Activated CD4-positive, alpha-beta T cell treated with anti-CD3 and anti-CD28 coated beads, Interleukin-2, Interleukin-4, amounts not matched to agents 100 ng/mL and 50 ng/mL, durations not matched to agents 16 hours and 8 hours (primary cell): ENCODE results near the gene ZNF609.
"Not testable (repeated sequence)": the region's sequence is repeated elsewhere in the genome, so short reads cannot be mapped to it uniquely, and the experiment has no call there.

Source experiments
- DNase-seq: peaks from one replicate; pipeline ENCODE4 v3.0.0-alpha.2; 2020; ENCODE audit warnings: low spot score

Gene ZNF609

DNA sequence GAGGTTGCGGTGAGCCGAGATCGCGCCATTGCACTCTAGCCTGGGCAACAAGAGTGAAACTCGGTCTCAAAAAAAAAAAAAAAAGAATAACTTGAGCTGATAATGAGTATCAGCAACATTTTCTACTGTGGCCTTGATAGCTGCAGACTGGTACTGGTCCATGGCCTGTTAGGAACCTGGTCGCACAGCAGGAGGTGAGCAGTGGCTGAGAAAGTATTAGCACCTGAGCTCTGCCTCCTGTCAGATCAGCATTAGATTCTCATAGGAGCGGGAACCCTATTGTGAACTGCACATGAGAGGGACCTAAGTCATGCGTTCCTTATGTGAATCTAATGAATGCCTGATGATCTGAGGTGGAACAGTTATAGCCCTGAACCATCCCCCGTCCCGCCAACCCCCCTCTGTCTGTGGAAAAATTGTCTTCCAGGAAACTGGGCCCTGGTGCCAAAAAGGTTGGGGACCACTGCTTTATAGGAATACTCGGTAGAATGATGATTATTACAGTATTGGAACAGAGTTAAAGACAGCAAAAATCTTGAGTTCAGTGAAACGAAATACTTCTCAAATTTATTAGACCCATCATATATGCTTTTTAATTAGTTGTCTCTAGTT lies 126.0 kb downstream of the ZNF609 start:
- DNase-seq: no peak

DNA sequence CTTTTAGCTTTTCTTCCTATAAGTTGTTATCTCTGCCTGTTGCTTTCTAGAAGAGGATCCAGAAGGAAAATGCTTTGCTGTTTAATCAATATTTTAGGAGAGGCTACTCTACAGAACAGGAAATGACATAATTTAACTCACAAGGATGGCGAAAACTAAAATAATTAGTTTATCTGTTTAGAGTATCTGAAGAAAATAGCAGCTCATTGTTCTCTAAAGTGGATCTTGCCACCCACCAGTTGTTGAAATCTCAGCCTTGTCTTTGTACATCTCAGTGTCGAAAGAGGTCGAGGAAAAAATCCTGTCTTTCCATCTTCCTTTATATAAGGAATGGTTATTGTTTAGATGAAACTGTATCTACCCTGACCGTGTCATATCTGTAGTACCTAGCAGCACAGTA lies 126.6 kb downstream of the ZNF609 start:
- no peak for DNase-seq

DNA sequence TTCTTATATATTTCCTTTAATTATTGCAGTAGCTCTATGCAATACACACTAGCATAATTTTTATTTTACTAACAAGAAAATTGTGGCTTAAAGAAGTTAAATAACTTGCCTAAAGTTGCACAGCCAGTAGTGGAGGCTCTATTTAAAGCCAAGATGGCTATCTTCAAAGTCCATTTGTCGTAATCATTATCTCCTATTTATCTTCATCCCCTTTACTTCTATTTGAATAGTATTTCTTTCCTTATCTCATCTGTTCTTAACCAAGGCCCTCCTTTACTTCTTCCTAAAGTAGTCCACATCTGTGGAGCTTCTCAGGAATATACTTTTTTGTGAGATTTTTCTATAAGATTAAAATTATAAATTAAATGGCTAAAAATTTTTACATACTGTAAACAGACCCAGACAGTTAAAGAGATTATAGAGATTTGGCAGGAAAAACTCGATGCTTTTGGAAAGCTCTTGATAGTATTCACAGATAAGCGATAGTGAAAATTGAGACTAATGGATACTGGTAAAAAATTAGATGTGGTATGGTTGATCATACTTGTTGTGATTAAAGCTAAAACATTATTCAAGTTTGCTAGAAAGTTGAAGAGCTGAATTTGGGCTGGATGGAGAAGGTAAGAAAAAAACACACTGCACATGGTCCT lies 129.2 kb downstream of the ZNF609 start:
- DNase-seq: no peak

DNA sequence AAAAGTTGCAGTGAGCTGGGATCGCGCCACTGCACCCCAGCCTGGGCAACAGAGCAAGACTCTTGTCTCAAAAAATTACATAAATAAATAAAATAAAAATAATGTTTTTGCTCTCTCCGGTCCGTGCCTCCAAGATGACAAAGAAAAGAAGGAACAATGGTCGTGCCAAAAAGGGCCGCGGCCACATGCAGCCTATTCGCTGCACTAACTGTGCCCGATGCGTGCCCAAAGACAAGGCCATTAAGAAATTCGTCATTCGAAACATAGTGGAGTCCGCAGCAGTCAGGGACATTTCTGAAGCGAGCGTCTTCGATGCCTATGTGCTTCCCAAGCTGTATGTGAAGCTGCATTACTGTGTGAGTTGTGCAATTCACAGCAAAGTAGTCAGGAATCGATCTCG lies 132.5 kb downstream of the ZNF609 start:
- DNase-seq: not testable (repeated sequence)

DNA sequence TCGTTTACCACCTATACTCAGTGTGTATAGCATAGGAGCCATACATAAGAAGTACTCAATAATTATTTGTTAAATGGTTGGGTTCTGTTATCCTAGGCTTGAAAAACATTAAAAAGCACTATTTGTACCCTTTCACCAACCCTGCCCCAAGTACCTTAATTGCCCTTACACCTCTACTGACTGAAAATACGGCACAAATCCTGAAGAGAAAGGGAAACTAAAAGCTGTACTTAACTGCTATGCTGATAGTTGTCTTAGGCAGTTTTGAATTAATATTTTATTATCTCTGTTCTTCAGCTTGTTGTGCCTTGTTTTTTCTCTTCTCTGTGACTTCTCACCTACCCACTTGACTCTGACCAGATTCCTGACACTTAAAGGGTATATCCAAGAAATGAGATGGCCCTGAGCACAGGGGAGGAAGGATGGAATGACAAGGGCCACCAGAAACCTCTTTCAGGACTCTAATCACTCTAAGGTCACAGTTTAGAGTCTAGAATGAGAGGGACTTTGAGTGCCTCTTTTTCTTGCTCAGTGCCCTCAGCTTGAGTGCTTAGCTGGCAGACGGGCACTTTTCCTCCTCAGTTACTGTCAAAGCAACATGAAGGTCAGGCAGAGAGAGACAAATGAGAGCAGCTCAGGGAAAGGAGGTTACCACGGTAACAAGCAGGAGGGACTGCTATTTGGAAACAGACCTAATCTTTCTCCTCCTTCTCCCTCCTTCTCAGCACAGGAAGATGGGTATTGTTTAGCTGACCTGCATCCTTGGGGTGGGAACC lies 136.5 kb downstream of the ZNF609 start:
- peak; percentile 28 for DNase-seq

DNA sequence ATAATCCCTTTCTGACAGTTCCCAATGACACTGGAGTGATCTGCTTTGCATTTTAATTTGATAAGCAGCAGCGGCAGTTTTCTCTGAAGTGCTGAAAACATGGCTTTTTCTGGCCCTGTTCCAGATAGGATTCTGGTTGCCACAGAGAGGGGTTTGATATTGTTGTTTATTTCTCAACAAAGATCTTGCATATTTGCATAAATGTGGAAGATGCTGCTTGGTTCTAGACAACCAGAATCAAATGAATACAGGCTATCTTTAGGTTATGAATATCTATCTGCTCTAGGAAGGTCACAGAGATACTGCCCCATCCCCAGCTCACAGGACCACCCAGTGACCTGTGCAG lies 137.1 kb downstream of the ZNF609 start:
- no peak for DNase-seq

DNA sequence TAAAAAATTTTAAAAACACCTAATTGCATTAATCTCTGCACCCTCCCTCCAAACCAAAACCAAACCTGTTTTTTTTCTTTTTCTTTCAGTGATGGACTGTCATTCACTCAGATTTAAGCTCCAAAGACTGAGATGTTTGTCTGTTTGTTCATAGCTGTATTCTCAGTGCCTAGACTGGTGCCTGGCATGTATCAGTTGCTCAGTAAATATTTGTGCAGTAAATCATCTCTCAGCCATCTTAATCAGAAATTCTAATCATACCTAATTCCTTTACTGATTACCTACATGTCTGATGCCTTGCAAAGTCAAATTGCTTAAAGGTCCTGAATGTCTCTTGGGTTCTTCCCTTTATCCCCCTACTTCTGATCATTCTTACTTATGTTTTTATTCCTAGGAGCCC lies 138.8 kb downstream of the ZNF609 start:
- no peak for DNase-seq

DNA sequence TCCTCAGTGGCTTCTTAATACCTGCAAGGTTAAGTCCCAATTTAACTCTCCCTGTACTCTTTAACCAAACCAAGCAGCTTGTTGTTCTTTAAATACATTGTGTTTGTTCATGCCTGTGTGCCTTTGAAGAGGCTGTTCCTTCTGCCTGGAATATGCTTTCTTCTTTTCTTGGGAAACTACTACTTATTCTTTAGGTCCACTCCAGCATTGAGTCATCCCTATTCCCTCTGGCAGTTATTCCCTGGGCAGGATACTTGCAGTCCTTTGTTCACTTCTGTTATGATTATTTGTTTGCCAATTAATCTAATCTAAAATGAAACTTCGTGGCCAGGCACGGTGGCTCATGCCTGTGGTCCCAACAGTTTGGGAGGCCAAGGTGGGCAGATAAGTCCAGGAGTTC lies 139.3 kb downstream of the ZNF609 start:
- DNase-seq: no peak

DNA sequence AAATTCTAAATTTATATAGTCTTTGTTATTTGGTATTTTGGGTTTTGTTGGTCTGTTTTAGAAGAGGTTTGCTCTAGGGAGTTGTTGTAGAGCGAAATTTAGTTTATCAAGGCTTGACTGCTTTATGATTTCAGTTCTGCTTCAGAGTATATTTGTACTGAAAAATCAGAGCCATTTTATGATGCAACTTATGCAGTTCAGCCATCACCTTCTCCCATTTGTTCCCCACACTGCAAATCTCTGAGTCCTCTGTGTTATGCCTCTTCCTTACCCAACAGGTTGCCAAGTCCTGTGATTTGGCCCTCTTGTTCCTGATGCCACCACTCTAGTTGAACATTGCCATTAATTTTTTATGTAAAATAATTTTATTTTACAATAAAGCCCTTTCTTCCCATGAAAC lies 140.4 kb downstream of the ZNF609 start:
- no peak for DNase-seq

DNA sequence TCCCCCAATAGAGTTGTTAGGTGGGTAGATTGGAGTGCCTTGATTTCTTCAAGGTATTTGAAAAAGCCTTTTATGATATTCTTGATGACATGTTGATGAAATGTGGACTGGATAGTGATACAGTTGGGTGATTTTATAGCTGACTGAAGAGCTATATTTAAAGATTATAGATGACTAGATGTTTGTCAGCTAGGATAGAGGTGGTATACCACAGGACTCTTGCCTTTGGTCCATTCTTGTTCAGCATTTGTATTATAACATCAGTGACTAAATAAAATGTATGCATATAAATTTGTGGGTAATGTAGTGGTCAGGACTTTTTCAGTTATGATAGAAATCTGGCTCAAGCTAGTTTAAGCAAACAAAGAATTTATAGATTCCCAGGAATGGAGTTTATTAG lies 143.9 kb downstream of the ZNF609 start:
- DNase-seq: no peak

DNA sequence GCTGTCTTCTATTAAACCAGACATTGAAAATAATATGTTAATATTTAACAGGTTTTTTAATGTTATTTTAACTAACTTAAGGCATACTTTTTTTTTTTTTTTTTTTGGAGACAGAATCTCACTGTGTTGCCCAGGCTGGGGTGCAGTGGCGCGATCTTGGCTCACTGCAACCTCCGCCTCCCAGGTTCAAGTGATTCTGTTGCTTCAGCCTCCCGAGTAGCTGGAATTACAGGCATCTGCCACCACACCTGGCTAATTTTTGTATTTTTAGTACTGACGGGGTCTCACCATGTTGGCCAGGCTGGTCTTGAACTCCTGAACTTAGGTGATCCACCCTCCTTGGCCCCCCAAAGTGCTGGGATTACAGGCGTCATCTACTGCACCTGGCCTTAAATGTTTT lies 147.0 kb downstream of the ZNF609 start:
- DNase-seq: not testable (repeated sequence)

DNA sequence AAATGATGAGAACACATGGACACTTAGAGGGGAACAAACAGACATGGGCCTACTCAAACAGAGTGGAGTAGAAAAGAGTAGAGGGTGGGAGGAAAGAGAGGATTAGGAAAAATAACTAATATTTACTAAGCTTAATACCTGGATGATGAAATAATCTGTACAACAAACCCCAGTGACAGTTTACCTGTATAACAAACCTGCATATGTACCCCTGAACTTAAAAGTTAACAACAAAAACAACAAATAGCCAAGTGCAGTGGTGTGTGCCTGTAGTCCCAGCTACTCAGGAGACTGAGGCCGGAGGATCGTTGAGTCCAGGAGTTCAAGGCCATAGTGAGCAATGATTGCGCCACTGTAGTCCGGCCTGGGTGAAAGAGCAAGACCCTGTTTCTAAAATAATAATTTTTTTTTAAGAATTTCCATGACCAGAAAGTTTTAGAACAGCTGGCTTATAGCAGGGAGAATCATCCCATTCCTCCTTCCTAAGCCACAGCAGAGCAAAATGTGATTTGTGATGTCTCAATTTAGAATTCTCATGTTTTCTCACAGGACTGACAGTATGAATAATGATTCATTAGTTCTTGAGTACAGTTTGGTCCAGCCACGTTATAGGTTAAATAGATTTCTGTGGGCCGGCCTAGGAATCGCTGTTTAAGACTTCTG lies 150.0 kb downstream of the ZNF609 start:
- DNase-seq: no peak

DNA sequence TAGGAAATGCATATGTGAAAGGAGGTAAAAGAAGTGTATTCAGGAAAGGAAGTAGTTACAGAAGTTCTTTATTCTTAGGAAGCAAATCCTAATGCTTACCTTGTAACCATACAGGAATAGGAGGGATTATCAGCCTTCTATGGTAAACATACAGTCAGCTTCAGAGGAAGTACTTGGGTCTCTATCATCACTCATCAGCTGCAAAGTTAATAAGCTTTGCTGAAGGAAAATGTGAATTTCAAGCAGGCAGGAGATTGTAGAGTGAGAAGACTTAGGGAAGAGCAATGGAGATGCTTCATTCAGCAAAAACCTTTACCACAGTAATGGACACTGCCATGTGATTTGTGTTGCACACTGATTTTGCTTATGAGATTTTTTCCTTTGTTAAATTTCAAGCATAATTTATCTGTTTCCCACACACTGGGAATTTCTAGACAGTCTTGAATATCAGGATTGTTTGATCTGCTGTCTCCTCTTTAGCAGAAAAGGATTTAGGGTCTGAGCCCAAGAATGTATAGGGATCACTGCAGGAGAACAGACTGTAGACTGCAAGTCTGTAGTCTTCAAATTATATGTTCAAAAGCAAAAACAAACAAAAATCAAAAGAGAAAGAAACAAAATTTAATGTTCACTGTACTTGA lies 150.8 kb downstream of the ZNF609 start:
- no peak for DNase-seq

DNA sequence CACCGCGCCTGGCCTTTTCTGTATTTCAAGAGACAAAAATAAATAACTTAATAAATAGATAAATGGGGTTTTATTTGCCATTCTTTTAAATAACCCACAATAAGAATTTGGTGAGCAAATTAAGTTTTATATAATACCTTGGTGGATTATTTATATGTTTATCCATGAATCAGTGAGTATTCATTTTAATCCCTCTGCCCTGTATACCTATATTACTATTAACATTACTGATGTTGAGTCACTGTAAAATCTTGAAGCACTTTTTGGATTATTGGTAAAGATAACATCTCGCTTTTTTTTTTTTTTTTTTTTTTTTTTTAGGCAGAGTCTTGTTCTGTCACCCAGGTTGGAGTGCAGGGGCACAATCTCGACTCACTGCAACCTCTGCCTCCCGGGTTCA lies 154.1 kb downstream of the ZNF609 start:
- no peak for DNase-seq

DNA sequence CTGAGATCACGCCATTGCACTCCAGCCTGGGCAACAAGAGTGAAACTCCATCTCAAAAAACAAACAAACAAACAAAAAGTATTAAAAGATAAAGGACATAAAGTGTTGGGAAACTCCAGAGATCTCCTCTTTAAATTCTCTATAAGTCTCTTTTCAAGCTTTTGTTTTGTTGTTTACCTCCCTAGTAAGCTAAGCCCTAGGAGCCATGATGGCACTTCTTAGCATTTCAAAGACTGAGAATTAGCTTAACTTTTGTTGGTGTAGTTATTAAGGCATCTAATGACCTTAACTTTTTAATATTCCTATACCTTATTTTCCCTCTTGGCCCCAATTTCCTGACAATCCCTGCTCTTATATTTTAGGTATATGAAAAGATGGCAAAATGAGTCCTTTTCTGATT lies 157.3 kb downstream of the ZNF609 start:
- no peak for DNase-seq

DNA sequence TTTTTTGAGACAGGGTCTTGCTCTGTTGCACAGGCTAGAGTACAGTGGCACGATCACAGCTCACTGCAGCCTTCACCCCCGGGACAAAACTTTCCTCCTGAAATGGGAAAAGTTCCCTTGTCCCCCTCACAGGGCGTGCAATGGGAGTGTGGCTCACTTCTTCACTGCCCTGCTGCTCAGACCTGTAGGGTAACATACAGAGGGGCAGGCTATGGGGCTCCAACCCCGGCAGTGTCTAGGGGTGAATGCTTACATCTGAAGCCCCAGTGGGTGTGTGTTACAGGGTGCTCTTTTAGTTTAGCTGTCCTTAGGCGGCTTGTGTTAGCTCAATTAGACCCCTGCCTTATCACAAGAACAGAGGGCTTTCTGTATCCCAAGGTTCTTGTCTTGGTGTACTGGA lies 157.8 kb downstream of the ZNF609 start:
- DNase-seq: no peak

DNA sequence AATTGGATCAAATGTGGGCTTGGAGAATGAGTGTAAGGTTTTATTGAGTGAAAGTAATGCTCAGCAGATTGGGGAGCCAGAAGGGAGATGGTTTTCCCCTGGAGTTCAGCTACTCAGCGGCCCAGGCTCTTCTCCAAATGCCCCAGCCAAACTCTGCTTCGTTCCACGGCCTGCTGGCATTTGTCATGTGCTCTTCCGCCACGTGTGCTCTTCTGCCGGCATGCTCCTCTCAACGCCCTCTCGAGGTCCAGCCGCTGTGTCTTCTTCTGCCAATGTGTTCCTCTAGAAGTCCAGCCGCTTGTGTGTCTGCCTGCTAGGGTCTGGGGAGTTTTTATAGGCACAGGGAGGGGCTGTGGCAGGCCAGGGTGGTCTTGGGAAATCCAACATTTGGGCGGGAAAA lies 158.2 kb downstream of the ZNF609 start:
- DNase-seq: no peak

DNA sequence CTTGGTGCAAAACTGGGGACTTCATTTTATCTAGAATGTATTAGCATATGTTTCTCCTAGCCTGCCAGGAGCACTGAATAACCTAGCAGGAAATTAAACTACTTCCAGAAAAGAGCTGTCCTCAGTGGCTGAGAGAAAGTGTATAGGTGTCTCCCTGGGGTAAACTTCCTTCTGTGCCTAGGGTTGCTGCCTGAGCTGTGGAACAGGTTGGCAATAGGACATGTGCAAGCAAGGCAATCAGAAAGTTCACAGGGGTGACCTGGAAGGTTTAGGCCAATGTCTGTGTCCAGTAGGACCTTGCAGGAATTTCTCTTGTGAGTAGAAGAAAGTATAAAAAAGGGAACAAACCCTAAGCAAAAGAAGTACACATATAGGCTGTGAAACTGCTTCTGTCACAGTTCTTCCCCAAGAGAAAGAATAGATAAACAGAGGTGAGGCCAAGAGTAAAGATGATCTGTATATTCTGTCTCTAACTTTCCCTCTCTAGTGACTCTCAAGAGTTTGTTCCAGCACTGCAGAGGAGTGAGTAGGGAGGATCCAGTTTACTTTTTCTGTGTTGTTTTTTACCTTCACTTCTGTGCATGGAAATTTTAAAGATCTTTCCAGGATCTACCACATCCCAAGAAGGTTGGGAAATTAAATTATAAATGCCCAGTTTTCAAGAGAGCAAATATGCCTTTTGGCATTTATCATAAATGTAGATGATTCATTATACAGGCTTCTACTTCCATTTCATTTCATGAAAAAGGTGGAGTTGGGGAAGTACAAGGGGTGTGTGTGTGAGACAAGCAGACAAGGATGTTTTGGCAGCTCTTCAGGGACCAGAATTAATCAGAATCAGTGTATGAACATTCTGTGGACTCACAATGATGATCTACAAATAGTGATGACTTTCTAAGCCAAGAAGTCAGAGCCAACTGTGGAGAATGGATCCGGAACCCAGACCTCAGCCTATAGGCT lies 159.8 kb downstream of the ZNF609 start:
- no peak for DNase-seq

DNA sequence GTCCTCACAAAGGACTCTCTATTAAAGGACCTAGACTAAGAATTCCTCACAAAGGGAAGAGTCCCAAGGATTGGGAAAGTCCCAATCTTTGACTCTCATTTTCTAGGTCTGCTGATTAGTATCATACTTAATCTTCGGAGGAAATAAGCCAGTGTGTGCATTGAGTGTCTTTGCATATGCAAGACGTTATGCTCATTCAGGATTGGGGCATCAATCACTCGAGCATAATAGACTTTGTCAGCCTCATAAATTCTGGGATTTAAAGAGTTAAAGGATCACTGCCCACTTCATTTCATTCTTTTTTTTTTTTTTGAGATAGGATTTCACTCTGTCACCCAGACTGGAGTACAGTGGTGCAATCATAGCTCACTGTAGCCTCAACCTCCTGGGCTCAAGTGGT lies 160.7 kb downstream of the ZNF609 start:
- no peak for DNase-seq

DNA sequence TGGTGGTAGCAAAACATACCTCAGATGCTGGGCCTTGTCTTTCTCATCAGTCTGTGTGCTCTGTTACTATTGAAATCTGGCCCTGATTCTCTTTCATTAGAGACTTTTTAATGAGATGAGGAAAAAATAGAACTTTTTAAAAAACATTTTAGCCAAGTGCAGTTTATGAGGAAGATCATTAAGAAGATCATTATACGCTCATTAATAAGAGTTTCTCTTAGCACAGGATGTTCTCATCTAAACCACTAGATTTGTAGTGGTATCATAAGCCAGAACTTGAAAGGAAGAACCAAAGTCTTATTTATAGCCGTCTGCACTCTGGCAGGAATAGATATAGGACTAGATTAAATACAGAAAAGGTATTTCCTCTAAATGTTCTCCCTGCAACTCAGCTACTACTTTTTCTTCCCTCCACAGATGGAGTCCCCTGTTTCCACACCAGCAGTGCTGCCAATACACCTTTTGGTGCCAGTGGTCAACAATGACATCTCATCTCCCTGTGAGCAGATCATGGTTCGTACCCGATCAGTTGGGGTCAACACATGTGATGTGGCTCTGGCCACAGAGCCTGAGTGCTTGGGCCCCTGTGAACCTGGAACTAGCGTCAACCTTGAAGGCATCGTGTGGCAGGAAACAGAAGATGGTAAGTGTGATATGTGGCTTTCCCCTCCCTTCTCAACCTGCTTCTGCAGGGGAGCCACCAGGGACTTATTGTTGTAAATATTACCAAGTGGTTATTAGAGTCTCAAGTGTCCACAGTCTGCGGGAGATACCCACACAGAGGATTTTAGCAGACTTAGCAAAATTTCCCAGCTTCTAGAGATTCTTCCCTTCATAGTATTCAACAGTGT lies 162.3 kb downstream of the ZNF609 start:
- peak; percentile 60 for DNase-seq
